GM18861 (cell line): ENCODE measurements around the gene FAM186B.
A peak's percentile ranks its signal among the peaks of the same experiment; 100 is the strongest.

Source experiments
- ATAC-seq: cut with Tn5 transposase; IDR thresholded peaks from one replicate; pipeline ENCODE4 v1.9.1; 2021; ENCODE audit not compliant: unreplicated experiment

FAM186B gene

DNA sequence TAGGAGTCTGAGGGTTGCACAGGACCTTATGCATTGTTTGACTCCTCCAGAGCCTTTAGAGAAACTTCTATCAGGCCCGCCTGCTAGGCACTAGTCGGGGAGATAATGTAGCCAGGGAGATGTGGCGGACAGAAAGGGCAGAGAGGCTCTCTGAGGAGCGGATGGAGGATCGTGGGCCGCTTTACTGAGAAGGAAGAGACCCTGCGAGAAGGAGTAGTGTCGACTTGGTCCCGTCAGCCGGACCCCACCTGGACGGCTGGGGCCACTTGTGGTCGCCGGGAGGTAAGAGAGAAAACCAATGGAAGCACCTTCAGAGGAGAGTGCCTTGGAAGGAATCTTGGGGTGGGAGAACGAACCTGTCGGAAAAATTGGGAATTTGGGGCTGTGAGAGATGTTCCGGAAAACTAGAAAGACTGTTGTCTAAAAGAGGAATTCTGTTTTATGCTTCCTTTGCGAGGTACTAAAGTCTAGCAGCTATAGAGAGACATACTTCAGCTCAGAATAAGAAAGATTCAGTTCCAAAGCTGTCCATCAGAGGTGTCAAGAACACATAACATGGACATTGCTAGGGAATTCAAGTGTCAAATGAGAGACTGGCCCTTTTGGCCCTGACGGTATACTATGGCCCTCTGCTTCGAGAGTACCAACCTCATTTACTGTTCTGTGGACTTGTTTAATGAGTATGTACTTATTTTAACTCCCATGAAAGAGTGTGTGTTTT lies 36.8 kb downstream of the FAM186B start:
- ATAC-seq, result no peak

DNA sequence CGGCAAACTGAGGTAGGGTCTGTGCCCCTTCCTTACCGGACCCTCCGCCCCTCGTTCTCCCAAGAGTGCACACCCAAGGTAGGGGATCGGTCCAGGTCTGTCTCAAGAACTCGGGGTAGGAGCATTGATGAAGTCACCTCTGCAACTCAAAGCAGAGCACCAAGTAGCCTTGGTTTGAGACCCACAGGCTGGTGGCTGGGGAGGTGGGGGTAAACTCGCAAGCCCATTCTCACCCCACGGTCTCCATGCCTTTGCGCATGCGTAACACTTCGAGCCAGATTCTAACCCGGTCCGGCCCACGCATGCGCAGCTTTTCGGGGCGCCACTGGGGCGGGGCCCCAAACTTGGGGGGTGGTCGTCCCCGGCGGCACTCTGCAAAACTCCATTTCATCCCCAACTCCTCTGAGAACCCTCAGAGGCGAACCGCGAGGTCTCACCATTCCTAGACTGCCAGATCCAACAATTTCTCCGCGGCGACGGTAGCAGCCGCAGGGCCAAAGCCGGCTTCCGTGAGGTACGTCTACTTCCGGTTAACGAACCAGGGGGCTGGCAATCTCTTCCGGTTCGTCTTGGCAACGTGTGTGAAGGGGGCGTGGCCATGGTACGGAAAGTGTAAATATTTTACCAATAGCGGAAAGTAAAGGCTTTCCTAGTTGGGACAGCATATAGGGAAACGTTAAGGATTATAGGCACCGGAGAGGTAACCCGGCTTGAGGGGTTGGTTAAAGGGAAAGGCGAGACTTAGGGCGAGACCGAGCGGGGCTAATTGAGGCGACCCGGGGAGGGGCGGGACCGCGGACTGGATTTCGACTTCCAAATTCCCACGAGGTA lies 37.6 kb downstream of the FAM186B start, which contains the start of gene MCRS1:
TSS of gene MCRS1 (minus strand) at position 532 of the 831 bp plus-strand sequence. CDS start 1,411 bp downstream, outside the sequence.
- ATAC-seq, result peak; percentile 63

DNA sequence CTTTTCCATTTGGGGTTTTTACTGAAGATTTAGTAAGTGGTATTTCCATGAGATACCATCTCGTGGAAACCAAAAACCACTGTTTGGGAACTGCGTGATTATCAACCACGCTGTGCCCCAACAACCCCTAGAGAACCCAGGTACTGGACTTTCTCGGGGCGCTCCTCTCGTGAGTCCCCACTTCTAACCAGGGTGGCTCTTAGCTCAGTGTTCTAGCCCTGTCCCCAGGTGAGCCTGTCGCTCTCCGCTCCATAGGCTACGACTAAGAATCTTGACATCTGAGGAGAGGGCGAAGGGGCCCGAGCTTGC lies 38.2 kb downstream of the FAM186B start:
- no peak for ATAC-seq

DNA sequence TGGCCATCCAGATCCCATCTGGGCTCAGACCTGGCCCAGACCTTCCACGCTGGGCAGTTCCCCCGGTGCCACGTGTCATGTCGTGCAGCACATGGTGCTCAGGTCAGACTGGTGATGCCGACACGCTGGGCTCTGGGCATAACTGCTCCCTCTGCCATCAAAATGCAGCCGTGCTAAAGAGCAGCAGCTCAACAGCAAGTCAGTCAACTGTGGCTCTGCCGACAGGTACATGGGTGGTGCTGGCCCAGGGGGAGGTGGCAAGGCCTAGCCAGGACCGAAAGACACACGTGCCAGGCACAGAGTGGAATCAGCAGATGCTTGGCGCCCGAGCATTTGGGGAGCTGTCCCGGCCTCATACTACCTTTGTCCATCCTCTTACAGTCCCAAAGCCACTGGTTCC lies 39.1 kb downstream of the FAM186B start:
- no peak for ATAC-seq

DNA sequence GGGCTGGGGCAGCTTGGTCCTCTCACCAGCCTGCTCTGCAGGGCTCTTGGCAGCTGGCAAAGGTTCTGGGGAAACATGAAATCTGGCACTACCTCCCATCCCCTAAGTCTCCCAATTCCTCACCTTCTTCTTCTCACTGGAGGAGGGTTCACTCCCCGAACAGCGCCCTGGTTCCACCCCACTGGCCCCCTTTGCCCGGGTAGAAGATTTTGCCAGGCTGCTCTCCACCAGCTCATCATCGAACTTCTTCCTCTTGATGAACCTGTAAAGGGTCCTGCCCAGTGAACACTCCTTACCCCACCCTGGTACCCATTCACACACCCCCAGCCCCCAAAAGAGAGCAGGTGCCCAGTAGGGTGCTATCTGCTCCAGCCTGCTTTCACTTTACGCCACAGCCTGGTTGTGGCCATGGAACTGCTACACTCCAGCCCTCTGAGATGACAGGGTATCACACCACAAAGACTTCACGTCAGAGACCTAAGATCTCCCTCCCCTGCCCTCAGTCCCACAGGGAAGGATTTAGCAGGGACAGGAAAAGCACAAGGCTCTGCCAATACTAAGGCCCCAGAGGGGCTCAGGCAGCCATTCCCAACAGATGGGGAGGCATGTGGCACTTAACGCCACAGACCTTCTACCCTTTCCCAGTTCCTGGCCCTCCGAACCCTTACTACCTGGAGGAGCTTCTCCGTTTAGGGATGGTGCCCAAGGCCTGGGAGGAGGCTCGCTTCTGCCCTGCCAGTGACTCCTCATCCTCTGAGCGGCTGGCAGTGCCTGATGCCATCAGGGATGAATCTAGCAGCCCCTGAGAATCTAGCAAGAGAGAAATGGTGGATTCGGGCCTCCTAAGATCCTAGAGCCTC lies 39.8 kb downstream of the FAM186B start:
- ATAC-seq, result no peak

DNA sequence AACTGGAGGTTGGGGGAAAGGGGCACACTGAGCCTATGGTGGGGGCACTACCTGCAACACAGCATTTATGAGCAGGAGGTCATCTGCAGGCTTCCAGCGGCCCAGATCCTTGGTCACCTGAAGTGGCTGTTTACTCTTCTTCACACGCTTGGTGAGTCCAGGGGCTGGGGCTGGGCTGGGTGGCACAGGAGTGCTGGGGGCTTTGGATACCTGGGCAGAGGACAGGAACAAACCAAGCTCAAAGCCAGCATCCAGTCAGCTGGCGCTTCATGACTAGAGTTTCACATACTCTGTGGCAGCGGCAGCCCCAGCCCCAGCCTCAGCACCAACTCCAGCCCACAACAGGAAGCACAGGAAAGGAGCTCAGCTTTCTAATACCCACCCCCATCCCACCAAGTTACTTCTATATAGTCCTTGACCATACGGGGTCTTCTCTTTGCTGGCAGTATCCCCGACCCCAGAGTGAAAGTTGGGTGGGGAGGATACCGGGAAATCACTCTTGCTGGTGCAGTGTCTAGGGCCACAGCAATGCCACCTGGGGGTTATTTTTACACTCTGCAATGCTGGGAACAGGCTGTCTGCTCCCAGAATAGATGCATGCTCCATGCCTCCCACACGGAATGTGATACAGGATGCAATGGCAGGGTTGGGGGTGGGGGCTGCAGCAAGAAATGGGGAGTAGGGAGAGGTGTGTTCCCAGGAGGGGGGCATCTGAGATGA lies 40.6 kb downstream of the FAM186B start:
- ATAC-seq, result no peak

DNA sequence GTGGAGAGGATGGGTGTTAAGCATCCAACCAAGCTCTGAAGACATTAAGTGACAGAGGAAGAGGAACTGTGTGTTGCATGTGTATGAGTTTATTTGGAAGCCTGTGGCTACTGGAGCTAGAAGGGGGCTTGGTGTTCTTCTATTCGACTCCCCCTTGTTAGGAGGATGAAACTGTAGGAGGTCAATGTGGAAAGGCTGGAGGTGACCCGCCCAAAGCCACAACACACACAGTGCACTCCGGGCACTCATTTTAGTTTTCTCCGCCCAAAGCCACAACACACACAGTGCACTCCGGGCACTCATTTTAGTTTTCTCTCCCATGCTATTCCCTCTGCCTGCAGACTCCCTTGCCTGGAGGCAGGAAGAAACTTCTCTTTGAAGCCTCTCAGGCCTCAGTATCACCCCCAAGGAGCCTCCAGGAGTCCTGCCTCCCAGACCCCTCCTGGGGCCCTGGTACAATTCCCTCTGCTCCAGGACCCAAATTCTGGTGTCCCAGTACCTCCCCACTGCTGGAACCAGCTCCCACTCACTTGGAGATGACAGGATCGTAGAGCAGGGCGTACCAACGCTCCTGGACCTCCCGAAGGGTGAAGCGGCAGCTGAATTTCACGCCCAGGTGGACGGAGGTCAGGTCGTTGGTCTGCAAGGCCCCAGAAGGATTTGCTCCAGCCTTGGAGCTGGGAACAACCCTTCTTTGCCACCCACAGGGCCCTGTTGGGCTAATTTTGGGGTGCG lies 41.3 kb downstream of the FAM186B start:
- no peak for ATAC-seq

DNA sequence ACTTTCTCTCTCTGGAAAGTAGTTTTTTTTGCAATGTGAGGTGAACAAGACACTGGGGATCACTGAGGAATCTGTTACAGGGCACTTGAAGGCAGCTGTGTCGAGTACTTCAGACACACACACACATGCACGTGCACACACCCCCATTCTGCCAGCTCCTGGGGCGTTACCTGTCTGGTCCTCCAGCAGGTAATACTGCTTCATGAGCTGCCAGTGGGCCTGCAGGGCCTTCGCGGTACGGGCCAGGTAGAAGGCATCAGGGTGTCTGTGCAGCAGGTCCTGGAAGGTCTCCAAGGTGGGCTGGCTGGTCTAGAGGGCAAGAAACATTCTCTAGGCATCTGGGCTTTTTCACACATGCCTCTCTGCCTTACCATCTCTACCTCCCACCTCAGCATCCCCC lies 42.6 kb downstream of the FAM186B start:
- no peak for ATAC-seq

DNA sequence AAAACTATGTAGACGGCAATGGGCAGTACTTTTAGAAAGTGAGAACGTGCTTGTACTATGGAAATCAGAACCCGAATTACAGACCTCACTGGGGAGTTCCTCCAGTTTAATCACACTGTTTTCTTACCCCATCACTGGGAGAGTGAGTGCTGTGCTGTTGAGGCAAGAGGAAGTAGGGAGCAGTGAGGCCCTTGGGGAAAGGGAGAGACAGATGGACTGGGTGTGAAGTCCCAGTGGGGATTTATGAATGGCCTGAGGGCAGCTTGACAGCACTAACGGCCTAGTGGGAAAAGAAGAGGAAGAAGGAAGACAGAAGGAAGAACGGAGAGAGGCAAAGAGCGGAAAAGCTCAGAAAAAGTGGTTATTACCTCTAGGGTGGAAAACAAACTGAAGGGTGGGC lies 43.2 kb downstream of the FAM186B start:
- no peak for ATAC-seq

DNA sequence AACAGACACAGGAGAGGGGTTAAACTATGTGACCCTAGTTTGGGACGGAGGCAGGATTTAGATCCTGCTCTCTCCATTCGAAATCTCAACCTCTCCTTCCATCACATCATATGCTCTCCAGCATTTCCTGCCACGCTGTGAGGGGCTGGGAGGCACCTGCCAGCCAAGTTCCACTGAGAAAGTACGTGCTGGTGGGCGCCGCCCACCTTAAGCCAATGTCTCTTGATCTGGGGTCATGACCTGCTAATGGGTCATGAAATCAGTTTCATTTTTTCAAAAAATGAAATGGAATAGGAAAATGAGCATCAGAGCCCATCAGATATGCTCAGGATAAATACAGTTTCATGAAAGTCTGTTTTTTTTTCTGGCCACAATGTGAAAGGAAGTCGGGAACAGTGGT lies 44.7 kb downstream of the FAM186B start:
- no peak for ATAC-seq

DNA sequence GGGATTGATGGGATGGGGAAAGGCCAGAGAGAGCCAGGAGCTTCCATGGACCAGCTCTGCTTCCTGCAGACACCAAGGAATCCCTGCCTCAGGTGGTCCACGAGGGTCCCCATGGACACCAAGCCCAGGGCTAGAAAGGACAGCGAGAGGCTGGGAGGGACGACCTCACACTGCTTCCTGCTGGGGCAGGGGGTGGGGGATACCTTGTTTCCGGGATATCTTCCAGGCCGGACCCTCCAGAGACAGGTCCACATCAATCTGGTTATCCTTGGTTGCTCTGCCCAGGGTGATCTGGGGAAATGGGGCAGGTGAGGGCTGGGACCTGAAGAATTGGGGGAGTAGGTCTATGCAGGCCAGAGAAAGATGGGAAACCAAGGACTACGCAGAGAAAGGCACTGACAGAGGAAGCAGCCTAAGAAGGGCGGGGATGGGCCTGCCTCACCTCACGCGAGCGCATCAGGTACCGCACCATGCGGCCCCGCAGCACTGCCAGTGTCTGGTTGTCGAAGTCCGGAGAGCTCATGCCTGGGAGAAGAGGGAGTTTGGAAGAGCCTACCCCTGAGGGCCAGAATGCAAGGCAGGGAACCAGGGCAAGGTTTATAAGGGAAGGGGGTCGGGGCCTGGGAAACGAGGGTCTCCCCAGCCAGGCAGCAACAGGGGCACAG lies 46.3 kb downstream of the FAM186B start:
- no peak for ATAC-seq

DNA sequence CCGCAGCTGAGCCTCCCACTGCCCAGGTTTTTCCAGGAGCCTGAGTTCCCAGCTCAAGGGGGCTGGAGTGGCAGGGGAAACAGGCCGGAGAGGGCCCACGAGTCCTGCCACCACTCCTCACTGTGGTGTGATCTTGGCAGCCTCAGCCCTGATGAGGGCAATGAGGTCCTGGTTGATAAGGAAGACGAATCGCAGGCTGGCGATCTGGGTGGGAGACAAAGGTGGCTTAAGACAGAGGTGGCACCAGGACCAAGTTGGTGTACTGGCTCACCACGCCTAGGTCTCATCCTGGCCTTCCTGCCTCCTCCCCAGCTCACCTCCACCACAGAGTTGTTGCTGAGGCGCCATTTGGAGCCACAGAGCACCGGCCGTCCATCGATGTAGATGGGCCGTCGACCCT lies 46.9 kb downstream of the FAM186B start:
- ATAC-seq, result no peak

DNA sequence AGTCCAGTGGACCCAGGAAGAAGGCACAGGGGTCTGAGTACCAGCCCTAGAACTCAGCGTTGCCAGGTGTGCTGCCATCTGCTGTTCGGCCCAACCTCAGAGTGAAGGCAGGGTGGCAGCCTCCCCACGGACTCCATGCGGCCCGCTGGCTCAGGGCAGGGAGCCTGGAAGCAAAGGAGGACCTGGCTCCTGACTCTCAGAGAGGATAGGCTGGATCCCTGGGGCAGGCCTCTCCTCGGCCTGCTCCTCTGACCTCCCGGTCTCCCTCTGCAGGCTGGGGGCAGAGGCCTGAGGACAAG lies 47.6 kb downstream of the FAM186B start:
- no peak for ATAC-seq

DNA sequence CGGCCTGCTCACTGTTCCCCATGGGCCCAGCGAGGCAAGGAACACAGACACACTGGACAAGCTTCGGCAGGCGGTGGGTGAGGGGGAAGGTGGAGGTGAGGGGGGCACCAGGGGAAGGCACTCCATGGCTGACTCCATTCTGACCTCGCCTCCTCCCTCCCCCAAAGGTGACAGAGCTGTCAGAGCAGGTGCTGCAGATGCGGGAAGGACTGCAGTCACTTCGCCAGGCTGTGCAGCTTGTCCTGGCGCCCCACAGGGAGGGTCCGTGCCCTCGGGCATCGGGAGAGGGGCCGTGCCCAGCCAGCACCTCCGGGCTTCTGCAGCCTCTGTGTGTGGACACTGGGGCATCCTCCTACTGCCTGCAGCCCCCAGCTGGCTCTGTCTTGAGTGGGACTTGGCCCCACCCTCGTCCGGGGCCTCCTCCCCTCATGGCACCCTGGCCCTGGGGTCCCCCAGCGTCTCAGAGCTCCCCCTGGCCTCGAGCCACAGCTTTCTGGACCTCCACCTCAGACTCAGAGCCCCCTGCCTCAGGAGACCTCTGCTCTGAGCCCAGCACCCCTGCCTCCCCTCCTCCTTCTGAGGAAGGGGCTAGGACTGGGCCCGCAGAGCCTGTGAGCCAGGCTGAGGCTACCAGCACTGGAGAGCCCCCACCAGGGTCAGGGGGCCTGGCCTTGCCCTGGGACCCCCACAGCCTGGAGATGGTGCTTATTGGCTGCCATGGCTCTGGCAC lies 48.1 kb downstream of the FAM186B start:
- ATAC-seq, result no peak

DNA sequence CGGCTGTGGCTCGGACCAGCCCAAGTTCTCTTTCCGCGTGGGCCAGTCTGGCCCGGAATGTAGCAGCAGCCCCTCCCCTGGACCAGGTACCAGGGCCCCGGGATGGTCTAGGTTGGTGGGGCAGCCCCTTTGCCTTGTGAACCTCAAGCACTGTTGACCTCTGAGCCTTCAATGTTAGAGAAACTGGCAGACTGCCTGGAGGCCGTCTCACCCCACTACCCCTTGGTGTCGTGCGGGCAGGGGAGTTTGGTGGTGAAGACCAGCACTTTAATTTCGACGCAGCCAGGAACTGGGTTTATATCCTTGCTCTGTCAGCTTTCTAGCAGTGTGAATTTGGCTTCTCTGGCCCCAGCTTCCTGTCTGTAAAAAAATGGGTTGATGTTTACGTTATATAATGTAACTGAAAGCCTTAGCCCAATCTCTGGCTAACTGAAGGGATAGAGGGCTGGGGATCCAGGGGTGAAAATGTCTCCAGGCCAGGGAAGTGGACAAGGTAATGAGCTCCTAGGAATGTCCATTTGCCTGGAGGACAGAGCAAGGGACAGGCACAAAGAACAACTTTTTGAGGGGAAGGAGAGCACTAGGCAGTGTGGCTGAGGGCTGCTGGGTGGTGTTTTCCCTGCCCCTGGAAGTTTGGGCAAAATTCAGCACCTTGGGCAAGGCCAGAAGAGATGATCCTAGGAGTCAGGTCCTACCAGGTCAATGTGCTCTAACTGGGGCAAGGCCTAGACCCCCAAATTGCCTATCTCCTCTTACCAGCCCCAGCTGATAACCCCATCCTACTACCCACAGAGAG lies 48.9 kb downstream of the FAM186B start:
- no peak for ATAC-seq

DNA sequence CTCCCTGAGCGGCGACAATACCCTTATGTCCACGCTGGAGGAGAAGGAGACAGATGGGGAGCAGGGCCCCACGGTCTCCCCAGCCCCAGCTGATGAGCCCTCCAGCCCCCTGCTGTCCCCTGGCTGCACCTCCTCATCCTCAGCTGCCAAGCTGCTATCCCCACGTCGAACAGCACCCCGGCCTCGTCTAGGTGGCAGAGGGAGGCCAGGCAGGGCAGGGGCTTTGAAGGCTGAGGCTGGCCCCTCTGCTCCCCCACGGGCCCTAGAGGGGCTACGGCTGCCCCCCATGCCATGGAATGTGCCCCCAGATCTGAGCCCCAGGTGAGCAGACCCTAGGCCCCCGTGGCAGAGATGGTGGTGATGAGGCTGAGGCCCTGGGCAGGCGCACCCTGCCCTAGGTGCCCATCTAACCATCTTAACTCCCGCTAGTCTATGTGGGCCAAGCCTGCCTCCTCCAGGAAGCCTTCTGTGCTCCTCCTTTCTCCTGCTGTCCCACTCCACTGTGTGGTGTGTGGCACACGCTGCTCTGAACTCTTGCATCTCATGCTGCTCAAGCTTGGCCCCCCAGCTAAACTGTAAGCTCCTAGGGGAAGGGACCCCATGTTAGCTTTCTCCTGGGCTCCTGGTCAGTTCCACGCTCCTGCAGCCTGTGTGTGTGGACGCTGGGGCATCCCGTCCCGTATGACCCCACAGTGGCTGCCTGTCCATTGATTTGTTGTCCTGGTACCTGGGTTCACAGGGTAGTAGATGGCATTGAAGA lies 49.6 kb downstream of the FAM186B start:
- no peak for ATAC-seq

DNA sequence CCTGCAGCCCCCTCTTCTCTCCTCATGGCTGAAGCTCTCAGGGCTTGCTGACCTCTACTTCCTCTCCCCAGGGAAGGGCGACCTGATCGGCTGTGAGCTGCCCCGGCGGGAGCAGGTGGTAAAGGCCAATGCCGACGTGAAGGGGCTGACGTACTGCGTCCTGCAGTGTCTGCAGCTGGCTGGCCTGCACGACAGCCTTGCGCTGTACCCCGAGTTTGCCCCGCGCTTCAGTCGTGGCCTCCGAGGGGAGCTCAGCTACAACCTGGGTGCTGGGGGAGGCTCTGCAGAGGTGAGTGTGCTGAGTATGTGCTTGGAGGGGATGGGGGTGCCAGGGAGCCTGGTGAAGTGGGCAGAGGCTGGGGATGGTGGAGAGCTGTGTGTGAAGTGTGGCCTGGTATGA lies 51.2 kb downstream of the FAM186B start:
- ATAC-seq, result no peak
